ENCODE measurements around the gene NPHP3.

Gene NPHP3

DNA sequence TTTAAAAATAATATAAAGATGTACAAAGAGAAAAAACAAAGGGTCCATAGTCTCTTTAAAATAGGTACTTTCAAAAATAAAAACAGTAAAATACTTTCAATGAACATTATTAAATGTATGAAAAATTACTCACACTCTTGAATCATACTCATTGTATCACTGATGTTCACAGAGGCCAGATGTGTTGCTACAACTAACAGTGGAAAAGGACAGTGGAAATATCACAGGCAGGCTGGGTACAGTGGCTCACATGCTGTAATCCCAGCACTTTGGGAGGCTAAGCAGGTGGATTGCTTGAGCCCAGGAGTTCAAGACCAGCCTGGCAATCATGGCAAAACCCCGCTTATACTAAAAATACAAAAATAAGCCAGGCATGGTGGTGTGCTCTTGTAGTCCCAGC, 26.8 kb downstream of the NPHP3 start:
- DNase-seq (ENCODE audit: low read depth) = no peak

GRCh38 chr3:132694991-132695390, 27.2 kb downstream of the NPHP3 start:
- DNase-seq (ENCODE audit: low read depth) = no peak

- DNase-seq (ENCODE audit: low read depth) = no peak
Measured at GRCh38 chr3:132690040-132690439, 32.2 kb downstream of the NPHP3 start.

GRCh38 chr3:132682201-132682600, 40.0 kb downstream of the NPHP3 start:
- no peak for DNase-seq (ENCODE audit: low read depth)

DNA sequence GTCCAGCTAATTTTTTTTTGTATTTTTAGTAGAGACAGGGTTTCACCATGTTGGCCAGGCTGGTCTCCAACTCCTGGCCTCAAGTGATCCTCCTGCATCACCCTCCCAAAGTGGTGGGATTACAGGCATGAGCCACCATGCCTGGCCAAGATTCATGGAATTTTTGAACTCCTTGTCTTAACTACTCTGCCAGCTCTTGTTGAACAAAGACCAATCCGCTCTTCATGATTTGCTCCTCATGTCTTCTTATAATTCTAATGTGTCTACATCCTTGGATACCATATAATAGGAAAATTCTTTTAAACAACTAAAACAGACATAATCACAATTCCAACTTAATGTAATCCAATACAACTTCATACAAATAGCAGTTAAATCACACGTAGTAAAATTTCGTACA, 40.8 kb downstream of the NPHP3 start:
- no peak for DNase-seq (ENCODE audit: low read depth)

DNA sequence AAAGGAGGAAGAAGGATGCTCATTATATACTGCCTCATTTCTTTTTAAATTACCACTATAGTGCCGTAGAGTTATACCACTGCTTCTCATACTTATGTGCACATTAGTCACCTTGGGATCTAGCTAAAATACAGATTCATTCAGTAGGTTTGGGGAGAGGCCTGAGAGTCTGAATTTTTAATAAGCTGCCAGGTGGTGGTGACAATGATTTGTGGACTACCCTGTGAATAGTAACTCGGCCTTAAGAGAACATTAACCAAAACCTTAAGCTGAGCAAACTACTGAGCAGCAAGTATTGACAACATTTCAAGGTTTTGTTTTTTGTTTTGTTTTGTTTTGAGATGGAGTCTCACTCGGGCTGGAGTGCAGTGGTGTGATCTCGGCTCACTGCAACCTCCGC, 42.3 kb downstream of the NPHP3 start:
- no peak for DNase-seq (ENCODE audit: low read depth)

DNA sequence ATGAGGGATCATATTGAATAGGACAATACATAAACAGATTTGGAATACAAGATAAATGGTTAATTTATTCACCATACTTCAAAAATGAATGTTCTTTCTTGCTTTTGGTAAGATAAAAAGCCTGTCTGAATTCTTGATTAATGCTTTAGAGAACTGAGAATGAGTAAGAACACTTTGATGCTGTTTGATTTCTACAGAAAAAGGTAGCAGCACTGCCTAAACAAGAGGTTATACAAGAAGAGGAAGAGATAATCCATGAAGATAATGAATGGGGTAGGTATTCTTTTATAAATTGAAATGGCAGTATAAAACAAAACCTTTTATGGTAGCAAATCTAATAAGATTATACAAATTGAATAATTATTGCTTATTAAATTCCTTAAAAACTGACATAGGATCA, 46.8 kb downstream of the NPHP3 start:
- DNase-seq (ENCODE audit: low read depth) = no peak

- DNase-seq (ENCODE audit: low read depth) = no peak
Measured at GRCh38 chr3:132669256-132669777, 52.9 kb downstream of the NPHP3 start.

GRCh38 chr3:132665230-132665745, 56.9 kb downstream of the NPHP3 start:
- no peak for DNase-seq (ENCODE audit: low read depth)

DNA sequence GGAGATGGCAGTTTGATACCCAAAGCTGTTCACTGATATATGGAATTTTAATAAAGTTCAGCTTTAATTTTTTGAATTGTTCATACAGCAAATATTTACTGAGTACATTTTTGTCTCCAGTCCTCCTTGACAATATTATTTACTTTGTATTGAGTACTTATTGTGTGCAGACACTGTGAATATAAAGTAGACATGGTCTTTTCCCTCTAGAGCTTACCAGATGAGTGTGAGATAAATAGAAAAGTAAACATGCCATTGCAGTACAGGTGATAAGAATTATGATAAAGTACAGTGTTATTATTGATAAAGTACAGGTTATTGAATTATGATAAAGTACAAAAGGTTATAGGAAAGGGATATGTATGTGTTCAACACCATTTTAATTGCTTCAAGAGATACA, 60.0 kb downstream of the NPHP3 start:
- DNase-seq (ENCODE audit: low read depth) = no peak

DNA sequence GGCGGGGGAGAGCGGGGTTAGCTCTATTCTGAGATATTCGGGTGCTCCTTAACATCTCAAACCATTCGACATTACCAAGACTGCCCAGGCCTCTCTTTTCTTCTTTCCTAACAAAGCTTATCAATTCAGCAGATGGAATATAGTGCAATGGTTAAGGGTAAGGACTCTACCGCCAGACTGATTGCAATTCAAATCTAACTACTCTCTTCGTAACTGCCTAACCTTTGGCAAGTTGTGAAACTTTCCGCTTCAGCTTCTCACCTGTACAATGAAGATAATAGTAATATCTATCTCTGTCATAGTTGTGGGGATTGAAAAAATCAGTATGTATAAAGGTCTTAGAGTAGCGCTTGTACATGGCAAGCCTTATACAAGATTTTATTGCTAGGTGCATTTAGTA, 61.1 kb downstream of the NPHP3 start:
- DNase-seq (ENCODE audit: low read depth) = no peak

DNA sequence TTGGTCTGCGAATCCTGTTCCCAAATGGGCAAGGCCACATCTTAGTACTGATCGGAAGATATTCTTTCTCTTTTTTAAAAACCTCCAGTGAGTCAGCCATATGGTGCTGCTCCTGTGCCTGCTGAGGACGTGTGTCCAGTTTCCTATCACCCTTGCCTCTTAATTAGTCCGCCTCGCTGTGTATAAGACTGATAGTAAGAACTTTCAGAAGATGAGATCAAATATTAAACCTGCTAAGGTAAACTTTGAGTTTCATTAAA, 61.5 kb downstream of the NPHP3 start:
- no peak for DNase-seq (ENCODE audit: low read depth)

- DNase-seq (ENCODE audit: low read depth) = peak; percentile 32
Measured at GRCh38 chr3:132660052-132660810, 62.0 kb downstream of the NPHP3 start, which contains the start of gene UBA5. Gene UBA5, plus strand, starts transcription at chr3:132660329. Its CDS starts 209 bp downstream, at chr3:132660538.

GRCh38 chr3:132659365-132660051, 62.7 kb downstream of the NPHP3 start, which contains the start of gene ACAD11:
Gene ACAD11, minus strand, starts transcription at chr3:132659809. Its CDS starts 58 bp downstream, at chr3:132659751.
- no peak for DNase-seq (ENCODE audit: low read depth)

- DNase-seq (ENCODE audit: low read depth) = no peak
Measured at GRCh38 chr3:132659000-132659364, 63.2 kb downstream of the NPHP3 start.

DNA sequence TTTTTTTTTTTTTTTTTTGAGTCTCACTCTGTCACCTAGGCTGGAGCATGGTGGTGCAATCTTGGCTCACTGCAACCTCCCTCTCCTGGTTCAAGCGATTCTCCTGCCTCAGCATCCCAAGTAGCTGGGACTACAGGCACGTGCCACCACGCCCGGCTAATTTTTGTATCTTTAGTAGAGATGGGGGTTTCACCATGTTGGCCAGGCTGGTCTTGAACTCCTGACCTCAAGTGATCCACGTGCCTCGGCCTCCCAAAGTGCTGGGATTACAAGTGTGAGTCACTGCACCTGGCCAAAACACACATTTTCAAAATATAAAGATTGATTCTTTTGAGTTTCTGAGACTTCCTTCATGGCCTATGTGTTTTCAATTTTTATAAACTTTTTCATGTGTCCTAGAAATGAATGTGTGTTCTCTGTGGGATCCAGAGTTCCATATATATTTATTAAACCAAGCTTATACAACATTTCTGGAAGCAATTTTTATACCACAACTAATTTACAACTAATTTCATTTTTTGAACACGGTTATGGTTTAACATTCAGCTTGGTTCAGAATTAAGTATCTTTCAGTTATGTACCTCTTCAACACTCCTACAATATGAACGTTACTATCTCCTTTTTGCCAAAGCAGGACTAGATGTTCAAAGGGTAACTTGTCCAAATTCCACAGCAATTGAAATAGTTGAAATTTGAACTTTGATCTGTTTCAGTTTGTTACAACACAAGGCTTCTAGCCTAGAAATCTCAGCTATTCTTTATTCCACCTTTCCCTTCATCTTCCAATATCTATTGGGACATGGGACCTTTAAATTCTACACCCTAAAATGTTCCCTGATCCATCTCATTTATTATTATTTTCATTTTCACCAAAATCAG, 64.1 kb downstream of the NPHP3 start:
- no peak for DNase-seq (ENCODE audit: low read depth)

DNA sequence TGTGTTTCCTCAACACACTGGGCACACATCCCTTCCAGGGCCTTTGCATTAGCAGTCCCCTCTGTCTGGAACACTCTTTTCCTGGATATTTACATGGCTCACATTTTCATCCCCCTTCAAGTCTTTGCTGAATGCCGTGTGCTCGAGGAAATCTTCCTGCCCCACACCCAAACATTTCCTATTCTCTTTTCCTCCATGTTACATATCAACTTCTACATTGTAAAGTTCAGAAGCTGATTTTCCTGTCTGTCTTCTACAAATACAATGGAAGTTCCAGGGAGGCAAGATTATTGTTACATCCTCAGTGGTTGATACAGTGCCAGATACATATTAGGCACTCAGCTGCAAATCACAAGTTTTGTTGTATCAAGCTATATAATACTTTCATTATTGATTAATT, 66.7 kb downstream of the NPHP3 start:
- no peak for DNase-seq (ENCODE audit: low read depth)

- DNase-seq (ENCODE audit: low read depth) = no peak
Measured at GRCh38 chr3:132654721-132655120, 67.5 kb downstream of the NPHP3 start.

- no peak for DNase-seq (ENCODE audit: low read depth)
Measured at GRCh38 chr3:132654190-132654589, 68.0 kb downstream of the NPHP3 start.

- no peak for DNase-seq (ENCODE audit: low read depth)
Measured at GRCh38 chr3:132652640-132653270, 69.5 kb downstream of the NPHP3 start.

- DNase-seq (ENCODE audit: low read depth) = no peak
Measured at GRCh38 chr3:132650153-132650552, 72.1 kb downstream of the NPHP3 start.

DNA sequence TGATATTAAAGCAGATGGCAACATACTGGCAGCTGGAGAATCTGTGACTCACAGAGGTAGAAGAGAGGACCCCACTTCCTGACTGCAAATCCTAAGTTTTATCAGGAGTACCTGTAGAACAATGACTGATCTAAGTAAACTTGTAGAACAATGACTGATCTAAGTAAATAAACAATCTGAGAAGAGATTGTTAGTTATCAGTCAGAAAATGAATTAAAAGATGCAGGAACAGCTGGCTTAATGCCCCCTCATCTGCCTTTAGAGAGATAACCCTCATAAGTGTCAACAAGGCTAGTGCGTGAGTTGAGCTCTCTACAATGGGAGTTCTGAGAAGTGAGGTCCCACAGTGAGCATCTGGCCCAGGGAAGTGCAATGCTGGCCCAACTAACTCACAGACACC, 77.2 kb downstream of the NPHP3 start:
- DNase-seq (ENCODE audit: low read depth) = no peak

Data from stimulated activated CD8-positive, alpha-beta memory T cell treated with anti-CD3 and anti-CD28 coated beads, Interleukin-15, amount 100 ng/mL, for 1 hour (primary cell).